HG03565 (cell line): Measurements from ENCODE around the gene CBR1.

Source experiments
- ATAC-seq: cut with Tn5 transposase; IDR thresholded peaks from one replicate; pipeline ENCODE4 v1.9.1; 2021; ENCODE audit warnings: mild to moderate bottlenecking, moderate library complexity; ENCODE audit not compliant: unreplicated experiment

Gene CBR1

GRCh38 chr21:36069713-36070583, at the start of gene CBR1:
Gene CBR1, plus strand, starts transcription at chr21:36070024. Its CDS starts 92 bp downstream, at chr21:36070116.
- peak; percentile 94 for ATAC-seq

GRCh38 chr21:36021251-36021837, 48.5 kb upstream of the CBR1 start:
- ATAC-seq = peak; percentile 77

- ATAC-seq = no peak
Measured at GRCh38 chr21:36022427-36023091, 47.3 kb upstream of the CBR1 start.

- no peak for ATAC-seq
Measured at GRCh38 chr21:36023092-36023480, 46.7 kb upstream of the CBR1 start.

GRCh38 chr21:36024782-36025181, 45.0 kb upstream of the CBR1 start:
- ATAC-seq = no peak

GRCh38 chr21:36027347-36027746, 42.5 kb upstream of the CBR1 start:
- no peak for ATAC-seq

- no peak for ATAC-seq
Measured at GRCh38 chr21:36028127-36029069, 41.4 kb upstream of the CBR1 start.

- no peak for ATAC-seq
Measured at GRCh38 chr21:36029309-36029708, 40.5 kb upstream of the CBR1 start.

GRCh38 chr21:36030581-36031189, 39.1 kb upstream of the CBR1 start:
- no peak for ATAC-seq

GRCh38 chr21:36032647-36033406, 37.0 kb upstream of the CBR1 start:
- no peak for ATAC-seq

- ATAC-seq = no peak
Measured at GRCh38 chr21:36034211-36034913, 35.5 kb upstream of the CBR1 start.

- ATAC-seq = no peak
Measured at GRCh38 chr21:36035381-36035791, 34.4 kb upstream of the CBR1 start.

GRCh38 chr21:36038701-36039497, 30.9 kb upstream of the CBR1 start:
- no peak for ATAC-seq

- ATAC-seq = no peak
Measured at GRCh38 chr21:36039861-36040260, 30.0 kb upstream of the CBR1 start.

- no peak for ATAC-seq
Measured at GRCh38 chr21:36040389-36040788, 29.4 kb upstream of the CBR1 start.

GRCh38 chr21:36041910-36042309, 27.9 kb upstream of the CBR1 start:
- ATAC-seq = no peak

- no peak for ATAC-seq
Measured at GRCh38 chr21:36044056-36044455, 25.8 kb upstream of the CBR1 start.

GRCh38 chr21:36045993-36046392, 23.8 kb upstream of the CBR1 start:
- no peak for ATAC-seq
